C4-2B (cell line): ENCODE results near the gene CRYGB.

Experiments
- ZFX ChIP-seq: fragments of 450-650 bp; IDR thresholded peaks from 2 replicates; pipeline ENCODE4 v1.6.1; 2017
- TF ChIP-seq, protein P1 (sequence below): fragments of 450-650 bp; conservative IDR thresholded peaks from 2 replicates; pipeline ENCODE4 v1.5.1; 2017; ENCODE audit warnings: mild to moderate bottlenecking

DNA sequence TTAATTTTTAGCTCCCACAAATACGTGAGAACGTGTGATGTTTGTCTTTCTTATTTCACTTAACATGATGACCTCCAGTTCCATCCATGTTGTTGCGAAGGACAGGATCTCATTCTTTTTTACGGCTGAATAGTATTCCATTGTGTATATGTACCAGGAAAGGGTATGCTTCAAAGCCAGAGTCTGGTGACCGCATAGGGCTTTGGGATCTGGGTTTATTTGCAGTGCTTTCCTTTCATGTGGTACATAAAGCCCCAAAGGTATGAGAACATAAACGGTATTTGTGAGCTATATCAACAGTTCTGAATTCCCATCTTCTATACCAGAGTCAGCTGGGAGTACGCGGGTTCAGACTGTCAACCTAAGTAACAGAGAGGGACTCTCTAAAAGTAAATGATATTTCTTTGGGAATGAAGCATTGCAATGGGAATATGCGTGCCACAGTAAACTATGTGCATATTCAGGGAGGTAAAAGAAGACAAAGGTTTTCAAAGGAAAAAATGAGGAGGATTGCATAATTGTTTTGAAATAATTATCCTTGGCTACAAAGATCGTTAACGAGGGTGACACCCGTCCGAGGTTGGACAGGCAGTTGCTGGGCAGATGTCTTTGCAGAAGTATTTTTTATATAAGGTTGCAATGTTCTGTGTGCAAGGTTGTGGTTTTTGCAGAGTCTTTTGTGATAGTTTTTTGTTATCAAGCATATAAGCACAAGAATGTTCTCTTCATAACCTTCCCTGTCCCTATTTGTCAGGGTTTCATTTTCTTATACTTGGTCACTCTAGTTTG lies 46.1 kb downstream of the CRYGB start:
- TF ChIP-seq, protein P1, sequence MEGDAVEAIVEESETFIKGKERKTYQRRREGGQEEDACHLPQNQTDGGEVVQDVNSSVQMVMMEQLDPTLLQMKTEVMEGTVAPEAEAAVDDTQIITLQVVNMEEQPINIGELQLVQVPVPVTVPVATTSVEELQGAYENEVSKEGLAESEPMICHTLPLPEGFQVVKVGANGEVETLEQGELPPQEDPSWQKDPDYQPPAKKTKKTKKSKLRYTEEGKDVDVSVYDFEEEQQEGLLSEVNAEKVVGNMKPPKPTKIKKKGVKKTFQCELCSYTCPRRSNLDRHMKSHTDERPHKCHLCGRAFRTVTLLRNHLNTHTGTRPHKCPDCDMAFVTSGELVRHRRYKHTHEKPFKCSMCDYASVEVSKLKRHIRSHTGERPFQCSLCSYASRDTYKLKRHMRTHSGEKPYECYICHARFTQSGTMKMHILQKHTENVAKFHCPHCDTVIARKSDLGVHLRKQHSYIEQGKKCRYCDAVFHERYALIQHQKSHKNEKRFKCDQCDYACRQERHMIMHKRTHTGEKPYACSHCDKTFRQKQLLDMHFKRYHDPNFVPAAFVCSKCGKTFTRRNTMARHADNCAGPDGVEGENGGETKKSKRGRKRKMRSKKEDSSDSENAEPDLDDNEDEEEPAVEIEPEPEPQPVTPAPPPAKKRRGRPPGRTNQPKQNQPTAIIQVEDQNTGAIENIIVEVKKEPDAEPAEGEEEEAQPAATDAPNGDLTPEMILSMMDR: no peak
- TF ChIP-seq ZFX: no peak
